ENCODE data around the gene KIF5B.
"Not testable (repeated sequence)": the region's sequence is repeated elsewhere in the genome, so short reads cannot be mapped to it uniquely, and the experiment has no call there.

The KIF5B gene

GRCh38 chr10:32005050-32005449, 51.2 kb downstream of the KIF5B start:
- DNase-seq, result no peak

- DNase-seq, result no peak
These were observed 52.0 kb downstream of the KIF5B start for GRCh38 chr10:32004161-32004591.

- DNase-seq, result no peak
These were observed 53.7 kb downstream of the KIF5B start for GRCh38 chr10:32002531-32002930.

- DNase-seq, result no peak
These were observed 55.3 kb downstream of the KIF5B start for GRCh38 chr10:32000937-32001336.

- DNase-seq, result no peak
These were observed 56.4 kb downstream of the KIF5B start for GRCh38 chr10:31999836-32000235.

DNA sequence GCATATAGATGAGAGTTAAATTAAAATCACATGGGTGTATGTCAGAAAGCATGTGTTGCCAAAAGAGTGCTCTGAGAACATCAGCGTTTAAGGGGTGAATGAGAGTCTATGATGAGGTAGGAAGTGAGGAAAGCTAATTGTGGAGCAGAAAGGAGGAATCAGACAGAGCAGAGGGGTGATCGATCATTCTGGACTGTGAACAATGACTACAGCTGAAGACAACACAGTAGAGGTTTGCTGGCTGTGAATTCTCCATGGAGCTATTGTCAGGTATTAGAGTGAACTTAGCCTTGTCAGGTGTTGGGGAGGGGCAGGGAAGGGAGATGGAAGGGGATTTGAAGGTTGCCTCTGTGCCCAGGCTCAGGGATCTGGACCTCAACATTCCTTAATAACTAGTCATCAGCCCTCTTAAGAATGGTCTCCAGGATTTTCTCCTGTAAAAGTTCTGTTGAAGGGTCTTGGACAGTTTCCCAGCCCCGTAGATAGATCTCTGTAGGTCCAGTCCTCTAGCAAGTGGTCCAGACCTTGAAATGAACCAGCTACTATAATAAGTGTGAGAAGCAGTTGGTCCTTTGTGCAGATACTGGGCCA, 57.1 kb downstream of the KIF5B start:
- no peak for DNase-seq

DNA sequence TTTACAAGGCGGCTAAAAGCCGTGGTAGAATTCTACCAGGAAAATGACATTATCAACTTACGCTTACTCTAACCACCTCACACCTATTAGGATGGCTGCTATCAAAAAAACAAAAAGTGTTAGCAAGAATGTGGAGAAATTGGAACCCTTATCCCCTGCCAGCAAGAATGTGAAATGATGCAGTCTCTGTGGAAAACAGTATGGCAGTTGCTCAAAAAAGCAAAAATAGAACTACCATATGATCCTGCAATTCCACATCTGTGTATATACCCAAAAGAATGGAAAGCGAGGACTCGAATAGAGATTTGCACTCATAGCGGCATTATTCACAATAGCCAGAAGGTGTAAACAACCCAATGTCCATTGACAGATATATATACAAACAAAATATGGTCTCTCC, 61.3 kb downstream of the KIF5B start:
- DNase-seq, result no peak

DNA sequence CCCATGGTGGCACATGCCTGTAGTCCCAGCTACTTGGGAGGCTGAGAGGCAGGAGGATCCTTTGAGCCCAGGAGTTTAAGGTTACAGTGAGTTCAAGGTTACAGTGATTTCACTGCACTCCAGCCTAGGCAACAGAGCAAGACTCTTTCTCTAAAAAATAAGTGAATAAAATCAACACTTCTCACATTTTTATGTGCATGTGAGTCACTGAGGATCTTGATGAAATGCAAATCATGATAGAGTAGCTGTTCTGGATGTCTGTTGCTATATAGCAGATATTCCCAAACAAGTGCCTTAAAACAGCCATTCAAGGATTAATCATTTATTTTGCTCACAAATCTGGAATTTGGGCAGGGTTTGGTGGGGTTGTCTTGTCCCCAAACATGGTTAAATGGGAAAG, 65.3 kb downstream of the KIF5B start:
- no peak for DNase-seq

DNA sequence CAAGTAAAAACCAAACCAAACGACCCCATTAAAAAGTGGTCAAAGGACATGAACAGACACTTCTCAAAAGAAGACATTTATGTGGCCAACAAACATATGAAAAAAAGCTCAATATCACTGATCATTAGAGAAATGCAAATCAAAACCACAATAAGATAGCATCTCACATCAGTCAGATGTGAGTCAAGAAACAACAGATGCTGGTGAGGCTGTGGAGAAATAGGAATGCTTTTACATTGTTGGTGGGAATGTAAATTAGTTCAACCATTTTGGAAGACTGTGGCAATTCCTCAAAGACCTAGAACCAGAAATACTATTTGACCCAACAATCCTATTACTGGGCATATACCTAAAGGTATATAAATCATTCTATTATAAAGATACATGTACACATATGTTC, 68.4 kb downstream of the KIF5B start:
- DNase-seq, result not testable (repeated sequence)

DNA sequence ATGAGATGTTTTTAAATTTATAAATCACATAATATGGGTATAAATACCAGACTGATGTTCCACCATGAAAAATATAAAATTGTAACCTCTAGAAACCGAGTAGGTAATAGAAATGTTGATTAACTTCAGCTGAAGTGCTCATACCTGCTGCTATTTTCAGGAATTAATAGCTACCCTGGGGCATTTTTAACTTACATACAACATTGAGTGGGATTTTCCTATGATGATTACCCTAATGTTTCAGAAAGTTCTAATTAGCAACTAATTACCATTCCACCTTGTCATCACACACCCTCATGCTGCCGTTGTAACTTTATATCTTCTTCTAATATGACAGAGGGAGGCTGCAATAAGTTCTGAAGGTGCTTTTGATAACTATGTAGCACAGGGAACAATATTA, 74.1 kb downstream of the KIF5B start:
- DNase-seq, result no peak

- DNase-seq, result no peak
These were observed 75.8 kb downstream of the KIF5B start for GRCh38 chr10:31980471-31980870.

DNA sequence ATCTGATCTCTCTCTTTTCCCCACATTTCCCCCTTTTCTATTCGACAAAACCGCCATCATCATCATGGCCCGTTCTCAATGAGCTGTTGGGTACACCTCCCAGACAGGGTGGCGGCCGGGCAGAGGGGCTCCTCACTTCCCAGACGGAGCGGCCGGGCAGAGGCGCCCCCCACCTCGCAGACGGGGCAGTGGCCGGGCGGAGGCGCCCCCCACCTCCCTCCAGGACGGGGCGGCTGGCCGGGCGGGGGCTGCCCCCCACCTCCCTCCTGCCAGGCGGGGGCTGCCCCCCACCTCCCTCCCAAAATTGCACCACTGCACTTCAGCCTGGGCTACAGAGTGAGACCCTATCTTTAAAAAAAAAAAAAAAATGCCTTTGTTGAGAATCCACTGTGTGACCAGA, 77.2 kb downstream of the KIF5B start:
- not testable (repeated sequence) for DNase-seq

GRCh38 chr10:31978156-31978483, 78.1 kb downstream of the KIF5B start:
- no peak for DNase-seq

GRCh38 chr10:31977440-31978155, 78.6 kb downstream of the KIF5B start:
- DNase-seq, result no peak

DNA sequence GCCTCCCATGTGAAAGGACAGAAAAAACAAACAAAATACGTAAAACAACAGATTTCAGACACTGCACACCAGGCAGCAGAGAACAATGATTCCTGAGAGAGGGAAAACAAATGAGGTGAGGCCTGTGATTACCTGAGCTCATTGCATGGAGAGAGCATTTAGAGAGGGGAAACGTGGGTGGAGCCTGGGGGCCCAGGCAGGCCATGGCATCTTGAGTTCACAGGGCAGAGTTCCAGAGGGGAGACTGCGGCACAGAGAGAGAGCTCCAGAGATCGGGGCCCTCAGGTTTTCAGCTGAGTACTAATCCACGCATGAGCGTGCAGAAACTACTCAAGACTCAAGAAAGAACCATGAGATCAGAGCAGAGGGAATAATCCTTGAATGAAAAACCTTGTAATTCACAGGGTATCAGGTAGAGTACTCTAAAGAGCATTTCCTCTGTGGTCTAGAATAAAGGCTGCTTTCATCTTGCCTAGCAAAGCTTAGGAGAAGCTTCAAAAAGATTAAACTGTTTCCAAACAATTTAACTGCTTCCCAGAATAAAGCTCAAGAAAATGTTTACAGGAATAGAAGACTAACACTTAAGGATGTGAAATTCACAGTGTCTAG, 81.0 kb downstream of the KIF5B start:
- DNase-seq, result no peak

DNA sequence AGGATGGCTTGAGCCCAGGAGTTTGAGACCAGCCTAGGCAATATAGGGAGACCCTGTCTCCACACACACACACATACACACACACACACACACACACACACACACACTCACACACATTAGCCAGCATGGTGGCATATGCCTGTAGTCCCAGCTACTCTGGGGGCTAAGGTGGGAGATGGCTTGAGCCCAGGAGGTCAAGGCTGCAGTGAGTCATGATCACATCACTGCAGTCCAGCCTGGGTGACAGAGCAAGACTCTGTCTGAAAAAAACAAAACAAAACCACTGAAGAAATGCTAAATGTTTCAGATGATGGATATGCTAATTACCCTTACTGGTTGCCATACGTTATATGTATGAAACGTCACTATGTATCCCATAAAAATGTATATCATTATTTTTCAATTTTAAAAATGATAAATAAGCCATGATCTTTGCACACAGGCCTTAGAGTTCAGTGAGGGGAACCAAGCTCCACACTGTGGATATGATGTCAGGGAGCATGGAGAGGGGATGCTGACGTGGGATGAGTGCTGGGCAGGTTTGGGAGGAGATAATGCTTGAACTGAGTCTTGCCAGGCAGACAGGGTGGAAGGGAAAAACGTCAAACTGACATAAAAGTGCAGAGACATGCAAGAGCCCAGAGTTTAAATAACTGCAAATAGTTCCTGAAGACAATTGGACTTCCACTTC, 81.6 kb downstream of the KIF5B start:
- DNase-seq, result no peak

- no peak for DNase-seq
These were observed 83.6 kb downstream of the KIF5B start for GRCh38 chr10:31972519-31973041.

DNA sequence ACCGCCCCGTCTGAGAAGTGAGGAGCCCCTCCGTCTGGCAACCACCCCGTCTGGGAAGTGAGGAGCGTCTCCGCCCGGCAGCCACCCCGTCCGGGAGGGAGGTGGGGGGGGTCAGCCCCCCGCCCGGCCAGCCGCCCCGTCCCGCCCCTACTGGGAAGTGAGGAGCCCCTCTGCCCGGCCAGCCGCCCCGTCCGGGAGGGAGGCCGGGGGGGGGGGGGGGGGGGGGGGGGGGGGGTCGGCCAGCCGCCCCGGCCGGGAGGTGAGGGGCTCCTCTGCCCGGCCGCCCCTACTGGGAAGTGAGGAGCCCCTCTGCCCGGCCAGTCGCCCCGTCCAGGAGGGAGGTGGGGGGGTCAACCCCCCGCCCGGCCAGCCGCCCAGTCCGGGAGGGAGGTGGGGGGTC, 86.4 kb downstream of the KIF5B start:
- not testable (repeated sequence) for DNase-seq

DNA sequence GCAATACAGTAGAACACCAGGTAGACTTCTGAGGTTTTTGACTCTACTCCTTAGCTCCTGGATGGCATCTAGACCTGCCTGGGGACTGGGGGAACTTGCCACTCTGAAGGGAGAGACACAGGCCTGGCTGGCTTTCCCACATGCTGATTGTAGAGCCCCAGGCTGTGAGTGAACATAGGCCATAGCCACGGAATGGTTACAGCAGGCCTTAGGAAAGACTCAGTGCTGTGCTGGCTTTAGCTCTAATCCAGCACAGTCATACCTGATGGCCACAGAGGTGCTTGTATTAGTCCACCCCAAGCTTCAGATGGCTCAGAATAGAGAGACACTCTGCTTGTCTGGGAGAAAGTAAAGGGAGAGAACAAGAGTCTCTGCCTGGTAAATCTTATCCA, 92.6 kb downstream of the KIF5B start:
- DNase-seq, result no peak

DNA sequence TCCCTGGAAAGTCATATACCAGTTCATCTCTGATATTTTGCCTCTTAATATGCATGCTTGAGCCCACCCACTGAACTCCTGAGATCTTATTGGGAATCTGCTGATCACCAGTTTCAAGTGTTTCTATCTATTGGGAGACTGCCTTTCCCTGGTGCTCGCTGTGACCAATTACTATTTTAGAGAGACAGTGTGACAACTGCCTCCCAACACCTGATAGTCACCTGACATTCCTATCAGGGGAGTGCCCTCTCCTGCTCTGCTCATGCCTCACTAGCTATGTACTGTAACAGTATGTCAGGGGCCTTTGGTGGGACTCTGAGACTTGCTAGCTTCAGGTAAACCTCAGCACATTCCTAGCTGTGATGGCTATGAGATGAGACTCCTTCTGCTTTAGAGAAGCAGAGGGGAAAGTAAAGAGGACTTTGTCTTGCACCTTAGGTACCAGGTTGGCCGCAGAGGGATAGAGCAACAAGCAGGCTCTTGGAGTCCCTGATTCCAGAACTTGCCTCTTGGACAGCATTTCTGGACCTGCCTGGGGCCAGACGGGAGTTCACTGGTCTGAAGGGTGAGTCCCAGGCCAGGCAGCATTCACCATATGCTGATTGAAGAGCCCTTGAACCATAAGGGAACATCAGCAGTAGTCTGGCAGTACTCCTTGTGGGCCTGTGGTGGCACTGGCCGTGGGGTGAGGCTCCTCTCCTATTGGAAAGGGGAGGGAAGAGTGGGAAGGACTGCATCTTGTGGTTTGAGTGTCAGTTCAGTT, 93.2 kb downstream of the KIF5B start:
- no peak for DNase-seq

GRCh38 chr10:31961277-31962074, 94.7 kb downstream of the KIF5B start:
- no peak for DNase-seq

Data from activated effector memory CD4-positive, alpha-beta T cell treated with anti-CD3 and anti-CD28 coated beads, Interleukin-2, amount 50 U/mL, for 16 hours (primary cell).